NCI-H69 (cell line): ENCODE measurements around the gene CLCNKB.
"Not testable (repeated sequence)": the region's sequence is repeated elsewhere in the genome, so short reads cannot be mapped to it uniquely, and the experiment has no call there.

Source experiments
- DNase-seq: peaks from one replicate; lab custom pipeline; 2025; lab: John Stamatoyannopoulos, UW

The CLCNKB gene

DNA sequence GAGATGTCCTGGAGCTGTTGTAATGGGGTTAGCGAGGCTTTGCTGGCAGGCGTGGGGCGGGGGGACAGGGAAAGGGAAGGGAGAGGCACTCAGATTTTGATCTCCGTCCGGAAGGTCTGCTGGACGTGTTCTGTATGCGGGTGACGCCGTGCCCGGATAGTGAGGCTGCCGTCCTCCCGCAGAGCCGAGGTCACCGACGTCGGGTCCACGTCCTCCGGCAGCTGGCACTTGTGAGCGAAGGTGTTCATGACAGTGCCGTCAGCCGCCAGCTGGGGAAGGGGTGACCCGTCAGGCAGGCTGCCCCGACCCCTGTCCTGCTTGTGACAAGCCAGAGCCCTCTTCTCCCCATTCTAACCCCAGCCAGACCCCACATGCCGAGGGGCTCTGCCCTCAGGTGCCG, 28.1 kb upstream of the CLCNKB start:
- DNase-seq, result no peak

DNA sequence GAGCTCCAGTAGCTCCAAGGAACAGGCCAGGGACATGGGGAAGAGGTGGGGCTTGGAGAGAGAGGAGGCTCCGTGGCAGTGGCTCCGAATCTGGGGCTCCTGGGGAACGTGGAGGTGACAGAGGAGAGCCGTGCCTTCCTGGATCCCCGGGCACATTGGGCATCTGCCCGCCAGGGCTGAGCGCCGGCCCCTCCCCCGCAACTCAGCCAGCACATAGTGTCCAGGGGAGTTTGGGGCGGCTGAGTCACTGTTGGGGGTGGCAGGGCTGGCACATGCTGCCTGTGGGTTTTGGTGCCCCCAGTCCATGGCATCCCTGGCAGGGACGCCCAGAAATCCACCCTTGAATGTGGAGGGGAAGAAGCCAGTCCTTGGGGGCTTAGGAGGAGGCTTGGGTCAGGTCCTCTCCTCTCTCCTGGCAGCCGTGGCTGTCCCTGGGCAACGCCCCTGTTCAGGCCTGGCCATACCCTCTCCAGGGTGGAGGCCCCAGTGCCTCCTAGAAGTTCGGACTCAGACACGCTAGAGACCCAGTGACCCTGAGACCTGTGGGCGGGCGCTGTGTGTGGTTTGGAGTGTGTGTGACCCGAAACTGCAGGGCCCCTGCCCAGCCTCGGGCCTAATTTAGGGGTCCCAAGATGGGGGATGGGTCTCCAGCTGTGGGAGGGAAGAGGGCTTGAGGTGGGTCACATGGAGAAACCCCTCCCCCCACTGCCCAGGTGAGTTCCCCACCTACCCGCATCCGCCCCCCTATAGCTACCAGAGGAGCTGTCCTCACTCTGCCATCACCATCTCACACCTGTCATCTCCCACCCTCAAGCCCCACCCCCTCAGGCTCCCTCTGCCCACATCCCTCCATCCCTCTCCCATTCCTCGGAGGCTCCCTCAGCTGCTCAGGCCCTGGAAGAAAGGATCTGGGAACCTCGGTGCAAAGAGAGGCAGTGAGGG, 27.4 kb upstream of the CLCNKB start:
- DNase-seq, result no peak

DNA sequence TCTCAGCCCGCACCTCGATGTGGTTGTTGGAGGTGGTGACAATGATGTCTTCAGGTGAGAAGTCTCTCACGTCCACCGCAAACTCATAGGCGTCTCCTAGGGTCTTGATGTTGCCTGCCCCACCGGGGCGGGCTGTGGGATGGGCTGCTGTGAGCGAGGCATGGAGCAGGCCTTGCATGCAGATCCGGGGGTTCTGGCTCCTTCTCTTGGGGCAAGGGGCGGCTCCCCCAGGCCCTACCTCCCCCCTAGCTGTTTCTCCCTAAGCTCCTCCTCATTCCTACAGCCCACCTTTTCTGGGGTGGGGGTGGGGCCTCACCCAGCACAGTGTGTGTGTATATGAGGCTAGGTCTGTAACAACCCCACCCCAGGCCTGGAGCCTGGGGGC, 26.5 kb upstream of the CLCNKB start:
- DNase-seq, result no peak

DNA sequence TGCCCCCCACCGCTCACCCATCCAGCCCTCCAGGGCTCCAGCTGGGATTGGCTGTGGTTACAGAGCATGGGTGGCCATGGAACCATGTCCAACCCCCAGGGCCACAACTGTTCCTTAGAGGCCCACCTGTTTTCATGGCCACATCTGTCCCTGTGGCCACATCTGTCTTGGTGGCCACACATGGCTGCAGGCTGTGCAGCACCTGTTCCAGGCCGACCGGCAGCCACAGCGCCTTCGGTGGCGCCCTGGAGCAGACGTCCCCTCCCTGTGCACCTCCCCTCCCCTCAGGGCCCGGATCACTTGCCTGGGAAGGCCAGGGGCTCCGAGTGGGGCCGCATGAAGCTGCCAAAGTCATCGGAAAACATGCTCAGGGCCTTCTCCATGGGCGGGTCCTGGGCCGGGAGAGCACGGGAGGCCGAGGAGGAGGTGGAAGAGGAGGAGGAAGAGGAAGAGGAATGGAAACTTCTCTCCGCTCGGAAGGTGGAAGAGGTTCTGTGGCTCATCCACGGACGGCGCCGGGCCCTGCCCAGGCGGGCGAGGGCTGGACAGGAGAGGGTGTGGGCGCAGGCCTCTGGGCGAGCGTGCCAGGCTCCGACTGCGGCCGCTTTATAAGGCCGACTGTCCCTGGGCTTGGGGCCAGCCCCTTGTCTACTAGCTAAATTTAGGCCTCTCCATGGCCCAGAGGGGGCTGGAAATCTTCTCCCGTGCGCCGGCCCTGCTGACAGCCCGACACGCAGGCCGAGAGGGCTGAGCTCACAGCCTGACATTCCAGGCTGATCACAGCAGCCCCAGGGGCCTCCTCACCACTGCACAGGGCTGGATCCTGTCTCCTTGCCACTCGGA, 25.9 kb upstream of the CLCNKB start, which contains the start of gene HSPB7:
Gene HSPB7, minus strand, starts transcription at position 583 of the 843 bp plus-strand sequence. Its CDS starts 80 bp downstream, at position 503.
- peak; percentile 31 for DNase-seq

DNA sequence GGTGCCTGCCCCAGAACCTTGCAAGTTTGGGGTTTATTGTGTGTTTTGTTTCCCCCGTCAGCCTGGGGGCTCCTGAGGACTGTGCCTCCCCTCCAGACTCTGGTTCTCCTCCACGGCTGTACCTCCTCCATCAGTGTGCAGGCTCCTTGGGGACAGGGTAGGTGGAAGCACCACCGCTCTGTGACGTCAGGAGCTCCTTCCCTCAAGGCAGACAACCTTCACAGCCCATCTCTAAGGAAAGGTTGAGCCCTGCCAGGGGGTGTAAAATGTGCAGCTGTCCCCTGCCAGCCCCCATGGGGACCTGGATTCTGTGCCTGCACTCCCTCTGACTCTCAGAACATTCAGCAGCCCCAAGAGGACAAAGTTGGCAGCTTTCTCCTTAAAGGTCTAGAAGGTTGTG, 25.3 kb upstream of the CLCNKB start:
- no peak for DNase-seq

DNA sequence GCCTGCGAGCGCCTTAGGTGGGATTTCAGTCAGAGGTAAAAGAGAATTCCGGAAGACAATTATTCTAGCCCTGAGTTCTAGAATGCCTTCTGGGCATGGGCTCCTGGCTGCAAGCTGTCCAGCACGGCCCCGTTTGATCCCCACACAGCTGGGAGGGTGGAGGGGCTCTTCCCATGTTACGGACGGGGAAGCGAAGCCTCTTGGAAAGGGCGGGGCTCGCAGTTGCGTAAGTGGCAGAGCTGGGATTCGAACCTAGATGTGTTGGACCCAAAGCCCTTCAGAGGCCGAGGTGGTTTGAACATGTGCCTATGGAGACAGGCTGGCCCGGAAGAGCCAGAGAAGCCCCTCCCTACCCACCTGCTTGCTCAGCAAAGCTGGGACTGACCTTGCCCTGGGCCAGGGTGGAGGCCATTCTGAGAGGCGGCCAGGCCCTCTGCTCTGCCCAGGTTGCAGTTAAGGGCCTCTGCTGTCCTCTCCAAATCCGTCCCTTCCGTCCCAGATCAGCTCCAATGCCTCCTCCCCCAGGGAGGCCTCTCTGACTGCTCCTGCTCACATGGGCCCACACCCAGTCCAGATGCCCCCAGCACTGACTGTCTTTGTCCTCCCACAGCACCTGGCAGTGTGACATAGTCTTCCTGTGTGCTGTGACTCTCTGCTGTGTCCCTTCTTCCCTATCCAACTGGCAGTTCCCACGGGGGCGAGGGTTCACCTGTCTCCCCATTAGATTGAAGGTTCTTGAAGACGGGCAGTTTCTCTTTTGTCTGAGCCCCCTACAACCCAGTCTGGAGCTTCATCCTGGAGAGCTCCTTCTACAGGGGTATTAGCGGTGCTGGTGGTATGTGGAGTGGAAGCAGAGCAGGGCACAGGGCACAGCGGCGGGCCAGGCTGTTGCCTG, 24.6 kb upstream of the CLCNKB start:
- DNase-seq, result no peak

DNA sequence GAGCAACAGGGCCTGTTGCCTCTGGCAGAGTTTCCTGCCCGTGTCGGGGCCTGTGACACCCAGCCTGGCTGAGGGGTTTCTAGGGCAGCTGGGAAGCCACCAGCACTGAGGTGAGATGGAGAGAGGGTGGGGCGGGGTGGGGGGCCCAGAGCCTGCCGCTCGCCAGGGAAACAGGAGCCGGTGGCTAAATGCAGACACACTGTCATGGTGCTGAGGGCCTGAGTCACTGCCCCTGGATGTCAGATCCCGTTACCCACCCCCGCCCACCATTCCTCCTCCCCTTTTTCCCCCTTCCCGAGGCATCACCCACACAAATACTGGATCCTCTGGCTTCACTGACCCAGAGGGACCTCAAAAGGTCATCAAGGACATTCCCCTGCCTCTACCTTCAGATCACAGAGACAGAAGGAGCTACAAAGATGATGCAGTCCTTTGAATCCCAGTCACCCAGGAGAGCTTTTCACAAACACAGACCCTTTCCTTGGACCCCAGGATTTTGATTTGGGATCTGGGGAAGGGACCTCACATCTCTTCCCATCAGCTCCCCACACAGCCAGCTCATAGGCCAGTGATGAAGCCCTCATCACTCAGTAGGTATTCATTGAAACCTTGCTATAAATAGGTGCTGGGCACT, 23.8 kb upstream of the CLCNKB start:
- no peak for DNase-seq

DNA sequence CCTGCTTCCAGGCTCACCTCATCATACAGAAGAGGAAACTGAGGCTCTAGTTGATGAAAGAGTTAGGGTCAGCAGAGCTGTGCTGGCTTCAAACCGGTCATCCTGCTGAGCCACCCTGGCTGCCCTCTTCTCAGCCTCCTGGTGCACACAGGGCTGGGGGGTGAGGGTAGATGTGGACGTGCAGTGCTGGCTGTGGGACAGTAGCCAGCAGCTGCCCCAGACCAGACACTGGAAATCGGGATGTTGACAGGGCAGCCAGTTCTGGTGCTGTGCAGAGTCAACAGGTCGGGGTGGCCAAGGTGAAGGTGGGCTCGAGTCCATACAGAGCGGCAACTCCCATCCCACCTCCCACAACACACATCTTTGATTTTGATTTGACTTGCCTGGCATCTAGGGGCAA, 23.3 kb upstream of the CLCNKB start:
- DNase-seq, result no peak

DNA sequence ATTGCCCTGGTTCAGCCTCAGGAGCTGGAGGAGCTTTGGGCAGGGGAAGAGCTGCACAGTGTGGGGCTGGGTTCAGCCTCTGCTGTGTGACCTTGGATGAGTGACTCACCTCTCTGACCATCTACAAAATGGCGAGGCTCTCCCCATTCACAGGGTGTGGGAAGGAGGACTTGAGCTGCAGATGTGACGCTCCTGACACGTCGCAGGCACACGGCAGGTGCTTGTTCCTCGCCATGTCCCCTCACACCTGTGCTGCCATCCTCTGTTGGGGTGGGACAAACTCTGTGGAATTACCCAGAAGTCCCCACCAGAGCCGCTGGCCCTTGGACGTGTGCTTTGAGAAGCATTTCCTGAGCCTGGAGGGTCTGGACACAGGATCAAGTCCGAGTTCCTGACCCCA, 22.7 kb upstream of the CLCNKB start:
- DNase-seq, result not testable (repeated sequence)

DNA sequence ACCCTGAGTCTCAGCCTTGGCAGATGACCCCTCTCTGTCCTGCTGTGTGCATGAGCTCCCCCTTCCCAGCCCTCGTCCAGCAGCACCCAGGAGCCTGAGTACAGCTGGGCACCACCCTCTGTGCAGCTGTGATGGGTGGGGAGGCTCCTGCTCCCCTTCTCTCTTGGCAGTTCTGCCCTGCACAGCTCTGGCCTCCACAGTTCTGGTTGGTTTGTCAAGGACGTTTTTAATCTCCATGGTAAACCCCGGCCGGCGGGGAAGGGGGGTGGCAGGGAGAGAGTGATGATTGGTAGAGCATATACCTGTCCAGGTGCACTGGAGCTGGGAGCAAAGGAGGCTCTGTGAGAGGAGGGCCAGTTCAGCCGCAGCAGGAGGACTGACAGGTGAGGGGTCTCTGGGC, 21.9 kb upstream of the CLCNKB start, which contains the start of gene CLCNKA:
Gene CLCNKA, plus strand, starts transcription at position 356 of the 400 bp plus-strand sequence. CDS start 584 bp downstream, outside the sequence.
- DNase-seq, result no peak

DNA sequence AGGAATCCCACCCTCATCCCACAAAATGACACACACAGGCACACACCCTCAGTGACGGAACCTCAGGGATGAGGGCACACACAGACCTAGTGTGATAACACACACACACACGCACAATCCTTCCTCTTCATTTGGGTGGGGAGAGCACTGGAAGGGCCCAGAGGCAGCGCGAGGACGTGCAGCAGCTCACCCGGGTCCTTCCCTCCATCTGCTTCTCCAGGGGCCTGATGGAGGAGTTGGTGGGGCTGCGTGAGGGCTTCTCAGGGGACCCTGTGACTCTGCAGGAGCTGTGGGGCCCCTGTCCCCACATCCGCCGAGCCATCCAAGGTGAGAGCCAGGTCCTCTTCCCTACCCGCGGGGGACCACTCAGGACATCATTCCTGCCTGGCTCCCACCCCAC, 21.2 kb upstream of the CLCNKB start:
- DNase-seq, result no peak

DNA sequence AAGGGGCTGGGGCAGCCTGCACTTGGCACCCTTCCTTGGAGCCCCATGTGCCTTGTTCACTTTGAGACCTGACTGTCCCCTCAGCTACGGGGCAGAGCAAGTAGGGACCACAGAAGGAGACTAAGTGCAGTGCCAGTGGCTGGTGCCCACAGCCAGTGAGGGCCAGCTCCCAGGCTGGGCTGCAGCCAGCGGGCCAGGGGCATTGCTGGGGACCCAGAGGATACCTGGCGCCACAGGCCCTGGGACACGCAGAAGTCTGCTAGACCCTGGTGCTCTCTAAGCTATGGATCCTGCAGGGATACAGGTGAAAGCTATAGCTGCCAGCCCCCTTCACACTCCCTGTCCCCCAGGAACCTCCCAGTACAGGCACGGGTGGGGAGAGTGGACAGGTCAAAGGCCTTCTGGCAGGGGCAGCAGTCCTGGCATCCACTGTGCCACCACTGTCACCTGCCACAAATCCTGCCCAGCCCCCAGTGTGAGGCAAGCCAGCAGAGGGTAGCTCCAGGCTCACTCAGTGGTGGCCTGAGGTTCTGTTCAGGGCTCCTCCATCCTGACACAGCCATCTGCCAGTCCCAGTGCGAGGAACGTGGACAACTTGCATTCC, 20.4 kb upstream of the CLCNKB start:
- no peak for DNase-seq

DNA sequence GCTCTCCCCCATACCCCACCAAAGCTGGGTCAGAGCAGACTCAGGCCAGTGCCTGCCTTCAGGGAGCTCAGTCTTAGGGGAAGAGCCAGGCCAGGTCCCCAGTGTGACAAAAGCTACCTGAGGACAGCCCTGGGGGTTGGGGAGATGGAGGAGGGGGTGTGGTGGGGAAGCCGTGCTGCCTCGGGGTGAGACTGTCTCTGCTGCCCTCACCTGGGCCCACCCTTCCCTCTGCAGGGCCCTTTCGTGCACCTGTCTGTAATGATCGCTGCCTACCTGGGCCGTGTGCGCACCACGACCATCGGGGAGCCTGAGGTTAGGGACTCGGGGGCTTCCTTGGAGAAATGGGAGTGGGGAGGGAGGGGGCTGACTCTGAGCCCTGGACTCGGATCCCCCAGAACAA, 17.3 kb upstream of the CLCNKB start:
- DNase-seq, result not testable (repeated sequence)

DNA sequence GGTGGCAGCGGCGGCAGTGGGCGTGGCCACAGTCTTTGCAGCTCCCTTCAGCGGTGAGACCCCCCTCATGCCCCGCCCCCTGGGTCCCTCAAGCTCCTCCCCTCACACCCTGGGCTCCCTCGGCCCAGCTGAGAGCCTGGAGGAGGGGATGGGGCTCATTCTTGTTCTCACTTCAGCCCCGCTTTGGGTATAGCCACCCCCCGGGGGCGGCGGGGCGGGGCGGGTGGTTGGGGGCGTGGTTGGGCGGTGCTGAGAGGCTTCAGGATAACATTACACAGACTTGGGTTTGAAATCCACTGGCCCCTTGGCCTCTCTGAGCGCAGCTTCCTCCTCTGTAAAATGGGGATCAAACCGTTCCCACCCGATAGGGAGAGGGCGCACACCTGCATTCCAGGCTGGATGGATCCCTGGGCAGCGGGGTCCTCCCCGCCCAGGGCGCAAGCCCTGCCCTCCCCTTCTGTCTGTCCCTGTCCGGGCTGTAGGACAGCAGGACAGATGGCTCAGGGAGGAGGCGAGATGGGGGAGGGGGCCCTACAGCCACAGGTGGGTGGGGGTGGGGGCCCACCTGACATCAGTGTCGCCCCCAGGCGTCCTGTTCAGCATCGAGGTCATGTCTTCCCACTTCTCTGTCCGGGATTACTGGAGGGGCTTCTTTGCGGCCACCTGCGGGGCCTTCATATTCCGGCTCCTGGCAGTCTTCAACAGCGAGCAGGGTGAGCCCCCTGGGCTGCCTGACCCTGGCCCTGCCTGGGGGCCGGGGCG, 16.7 kb upstream of the CLCNKB start:
- DNase-seq, result peak; percentile 56

DNA sequence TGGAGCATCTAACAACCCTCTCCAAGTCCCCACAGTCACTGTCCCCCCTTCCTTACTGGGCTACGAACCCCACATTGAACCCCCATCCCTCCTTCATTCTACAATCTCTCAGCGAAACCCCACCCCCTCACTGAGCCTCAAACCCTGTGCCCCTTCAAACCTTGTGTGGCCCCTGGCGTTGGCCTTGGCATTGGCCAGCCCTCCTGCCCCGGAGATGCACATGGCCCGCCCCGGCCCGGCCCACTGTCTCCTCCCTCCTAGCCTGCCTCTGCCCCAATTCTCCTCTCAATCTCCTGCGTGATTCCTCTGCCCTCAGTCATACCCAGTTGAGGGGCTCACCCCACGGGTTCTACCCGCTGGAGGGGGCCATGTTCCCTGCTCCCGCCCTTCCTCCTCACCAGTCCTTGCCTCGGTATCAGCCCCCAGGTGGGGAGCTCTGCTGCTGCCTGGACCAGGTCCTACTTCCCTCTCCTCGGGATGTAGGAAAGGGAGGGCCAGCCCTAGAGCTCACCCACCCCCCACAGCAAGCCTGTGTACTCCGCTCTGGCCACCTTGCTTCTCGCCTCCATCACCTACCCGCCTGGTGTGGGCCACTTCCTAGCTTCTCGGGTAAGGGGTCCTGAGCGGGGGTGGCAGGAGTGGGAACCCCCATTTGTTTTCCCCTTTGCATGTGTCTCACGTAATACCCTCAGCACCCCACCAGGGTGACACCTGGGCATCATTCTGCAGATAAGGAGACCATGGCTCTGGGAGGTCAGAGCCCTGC, 15.2 kb upstream of the CLCNKB start:
- no peak for DNase-seq

DNA sequence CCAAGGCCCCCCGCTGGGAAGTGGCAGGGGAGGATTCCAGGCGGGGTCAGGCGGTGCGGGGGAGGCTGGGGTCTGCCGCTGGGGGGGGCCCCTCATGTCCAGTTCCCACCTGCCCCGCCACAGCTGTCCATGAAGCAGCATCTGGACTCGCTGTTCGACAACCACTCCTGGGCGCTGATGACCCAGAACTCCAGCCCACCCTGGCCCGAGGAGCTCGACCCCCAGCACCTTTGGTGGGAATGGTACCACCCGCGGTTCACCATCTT, 14.6 kb upstream of the CLCNKB start:
- DNase-seq, result not testable (repeated sequence)

DNA sequence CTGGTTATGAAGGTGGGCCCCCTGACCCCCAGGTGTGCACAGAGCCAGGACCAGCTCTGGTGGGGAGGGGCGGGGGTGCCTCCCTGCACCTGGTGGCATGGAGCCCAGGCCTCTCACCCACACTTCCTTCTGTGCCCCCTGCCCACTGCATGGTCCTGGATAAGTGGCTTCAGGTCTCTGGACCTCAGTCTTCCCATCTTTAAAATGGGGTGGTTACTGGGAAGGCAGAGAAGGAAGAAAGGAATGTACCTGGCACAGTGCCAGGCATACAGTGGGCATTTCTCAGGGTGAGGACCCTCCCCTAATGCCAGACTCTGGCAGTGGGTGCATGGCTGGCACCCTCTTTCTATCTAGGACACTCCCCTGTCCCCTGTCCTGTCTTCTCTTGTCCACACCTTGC, 14.3 kb upstream of the CLCNKB start:
- DNase-seq, result no peak

DNA sequence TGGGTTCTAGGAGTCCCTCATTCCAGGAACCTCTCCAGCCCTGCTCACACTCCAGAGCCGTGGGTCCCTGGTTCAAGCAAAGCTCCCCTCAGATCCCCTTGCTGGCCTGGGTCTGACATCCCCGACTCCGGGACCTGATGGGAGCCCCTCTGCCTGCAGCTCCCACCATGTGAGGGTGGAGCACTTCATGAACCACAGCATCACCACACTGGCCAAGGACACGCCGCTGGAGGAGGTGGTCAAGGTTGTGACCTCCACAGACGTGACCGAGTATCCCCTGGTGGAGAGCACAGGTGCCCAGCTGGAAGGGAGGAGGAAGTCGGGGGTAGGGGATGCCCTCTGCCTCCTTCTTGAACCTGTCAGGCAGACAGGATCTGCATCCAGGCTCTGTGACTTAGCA, 12.0 kb upstream of the CLCNKB start:
- no peak for DNase-seq

DNA sequence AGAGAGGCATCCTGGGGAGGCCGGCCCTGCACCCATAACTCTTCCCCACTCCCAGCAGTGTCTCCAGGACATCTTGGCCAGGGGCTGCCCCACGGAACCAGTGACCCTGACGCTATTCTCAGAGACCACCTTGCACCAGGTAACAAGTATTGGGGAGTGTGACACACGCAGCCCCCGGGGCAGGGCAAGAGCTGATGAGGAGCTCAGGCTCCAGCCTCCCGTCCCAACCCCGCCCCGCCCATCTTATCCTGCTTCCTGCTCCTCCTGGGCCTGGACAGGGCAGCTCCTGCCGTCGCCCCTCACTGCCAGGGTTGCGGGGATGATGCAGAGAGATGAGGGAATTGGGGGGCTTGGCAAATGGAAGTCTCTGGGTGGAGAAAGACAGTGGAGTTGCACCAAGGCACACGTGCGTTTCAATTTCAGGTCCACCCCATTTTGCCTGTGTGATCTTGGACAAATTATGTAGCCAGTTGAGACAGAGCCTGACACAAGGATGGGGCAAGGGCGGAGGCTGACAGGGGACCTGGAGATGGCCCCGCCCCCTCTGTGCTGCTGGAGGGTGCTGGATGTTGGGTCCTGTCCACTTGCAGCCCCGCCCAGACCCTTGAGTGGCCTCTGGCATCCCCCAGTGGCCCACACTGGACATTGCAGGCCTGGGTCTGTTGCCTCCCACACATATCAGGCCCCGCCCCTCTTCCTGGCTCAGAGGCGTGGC, 11.0 kb upstream of the CLCNKB start:
- peak; percentile 78 for DNase-seq
